Kidney (tissue), 14 donors: ENCODE results near the gene SPRING1. TPM values are rescaled to one million over a fixed set of nuclear protein-coding genes. Genes with fewer than 3 reads are reported as not detected.

ENCODE experiments used
- DNase-seq, 5 donors: peaks; one replicate each; pipeline ENCODE4 v3.0.0-alpha.2; 2013 to 2020
- FAIRE-seq: peaks from 2 replicates; lab custom pipeline; 2012; peaks lifted over from hg19 to GRCh38; lab: Jason Lieb, UNC
- H3K27ac ChIP-seq, 2 donors: one replicate each; pipeline ENCODE4 v1.7.0; 2013; ENCODE audit warnings: low read depth in 2 of 2, low read length in 2 of 2, inconsistent platforms in 1 of 2
- H3K27me3 ChIP-seq: one replicate; pipeline ENCODE4 v1.7.1; 2013; ENCODE audit warnings: low read length, inconsistent platforms; ENCODE audit not compliant: control insufficient read depth, insufficient read depth
- H3K36me3 ChIP-seq, 3 donors: one replicate each; pipeline versions ENCODE4 v1.7.0 to v1.7.1; 2013; ENCODE audit warnings: low read length in 3 of 3, control low read depth in 1 of 3, inconsistent platforms in 1 of 3; ENCODE audit not compliant: insufficient read depth in 3 of 3, control insufficient read depth in 2 of 3
- H3K4me1 ChIP-seq, 3 donors: one replicate each; pipeline versions ENCODE4 v1.7.0 to v1.7.1; 2013; ENCODE audit warnings: low read length in 3 of 3, inconsistent platforms in 1 of 3, low read depth in 1 of 3; ENCODE audit not compliant: control insufficient read depth in 2 of 3, insufficient read depth in 2 of 3
- H3K4me3 ChIP-seq, 3 donors: one replicate each; pipeline versions ENCODE4 v1.7.0 to v1.8.1; 2013; ENCODE audit warnings: low read length in 3 of 3, control low read depth in 1 of 3, inconsistent platforms in 1 of 3
- H3K9ac ChIP-seq, 3 donors: one replicate each; pipeline versions ENCODE4 v1.7.0 to v1.7.1; 2013; ENCODE audit warnings: low read length in 3 of 3, control low read depth in 1 of 3, inconsistent platforms in 1 of 3
- H3K9me3 ChIP-seq, 3 donors: one replicate each; pipeline versions ENCODE4 v1.7.0 to v1.7.1; 2013; ENCODE audit warnings: low read length in 3 of 3, control low read depth in 1 of 3, inconsistent platforms in 1 of 3; ENCODE audit not compliant: control insufficient read depth in 2 of 3, insufficient read depth in 1 of 3
- CTCF ChIP-seq: IDR thresholded peaks from 3 replicates; pipeline ENCODE4 v1.5.1; 2012; ENCODE audit warnings: mild to moderate bottlenecking, moderate library complexity, borderline replicate concordance; ENCODE audit not compliant: insufficient read depth; ENCODE audit errors: extremely low read depth
- intact Hi-C: fragments of 100-400 bp; cut with DNase I; formaldehyde crosslinking; loops from one replicate; pipeline ENCODE4 v1.11.1; 2022
- polyA plus RNA-seq: library from polyadenylated mRNA; stranded (reverse); fragments of 350-450 nt; fragmentation: Illumina TruSeq; extraction: RNeasy Lipid Tissue Mini Kit (QIAGEN cat#74804); gene quantifications from one replicate; pipeline ENCODE4 v1.2.3, GENCODE V29; 2014; ENCODE audit warnings: low read depth, low replicate concordance; ENCODE audit not compliant: insufficient read depth
- total RNA-seq: library from RNA; stranded (reverse); fragmentation: NEBNext Ultra II Directional; extraction: Animal tissue kit (Norgen Biotek cat#: 25700); gene quantifications from one replicate; pipeline ENCODE4 v1.2.1, GENCODE V29; 2021
- donor health status: control.
- donor health status: control.
- donor health status: control.
- donor health status: control.
- donor health status: control.
- donor health status: DM: yes; HTN: yes; CAD: no.
- donor health status: Normal renal cell carcinoma (clear cell type).

SPRING1 gene
- total and polyA plus RNA-seq, 2 donors from 2014 or later = 45.3 to 49.4 TPM

DNA sequence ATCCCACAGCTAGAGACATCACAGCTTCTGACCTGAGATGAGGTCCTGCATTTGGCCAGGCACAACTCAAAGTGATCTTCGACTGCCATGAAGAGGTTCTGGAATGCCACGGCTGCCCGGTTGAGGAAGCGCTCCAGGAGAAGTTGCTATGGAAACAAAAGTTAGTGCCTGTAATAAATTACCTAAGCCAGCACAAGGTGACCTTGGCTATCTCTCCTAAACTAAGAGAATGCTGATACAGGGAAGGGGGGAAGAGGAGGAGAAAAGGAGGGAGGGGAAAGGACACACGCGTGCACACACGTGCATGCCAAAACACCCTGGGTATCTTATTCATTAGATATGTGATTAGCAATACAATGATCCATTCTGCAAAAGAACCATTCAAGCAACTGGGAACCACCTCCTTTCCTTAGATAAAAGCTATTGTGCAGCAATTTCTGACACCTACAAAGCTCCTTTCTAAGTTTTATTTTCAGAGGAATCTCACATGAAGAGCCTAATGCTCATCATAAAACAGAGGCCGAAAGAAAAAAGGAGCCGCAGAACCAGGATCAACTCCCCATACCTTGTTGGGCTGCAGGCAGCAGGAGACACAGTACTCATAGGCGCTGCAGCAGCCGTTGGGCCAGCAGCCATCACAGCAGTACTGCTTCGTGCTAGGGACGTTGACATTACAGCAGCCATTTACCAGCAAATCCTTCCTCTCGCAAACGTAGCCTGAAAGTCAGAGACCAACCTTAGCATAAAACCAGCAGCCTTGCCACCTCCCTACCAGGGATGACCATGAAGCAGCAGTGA is 17.9 kb downstream of the SPRING1 start:
- no peak for TF ChIP-seq CTCF
- no peaks in the 10 kb centered on the region for H3K27me3 ChIP-seq
- H3K4me1 ChIP-seq = peaks cover 3 to 23% (median 17%) of the 10 kb centered on the region in 3 donors
- H3K9ac ChIP-seq = peak overlapping the region in 1 of 3 donors; percentile 5
- H3K36me3 ChIP-seq = peaks cover 10 to 18% (median 11%) of the 10 kb centered on the region in 3 donors
- FAIRE-seq = no peak
- DNase-seq = peak in 4 of 5 donors; percentile 78 to 93 (median 85)
- intact Hi-C loops = no loop called here
- H3K9me3 ChIP-seq = no peaks in the 10 kb centered on the region
- peak overlapping the region in 2 of 3 donors; percentile 28 to 57 for H3K4me3 ChIP-seq
- peak overlapping the region; percentile 53 to 78 for H3K27ac ChIP-seq

DNA sequence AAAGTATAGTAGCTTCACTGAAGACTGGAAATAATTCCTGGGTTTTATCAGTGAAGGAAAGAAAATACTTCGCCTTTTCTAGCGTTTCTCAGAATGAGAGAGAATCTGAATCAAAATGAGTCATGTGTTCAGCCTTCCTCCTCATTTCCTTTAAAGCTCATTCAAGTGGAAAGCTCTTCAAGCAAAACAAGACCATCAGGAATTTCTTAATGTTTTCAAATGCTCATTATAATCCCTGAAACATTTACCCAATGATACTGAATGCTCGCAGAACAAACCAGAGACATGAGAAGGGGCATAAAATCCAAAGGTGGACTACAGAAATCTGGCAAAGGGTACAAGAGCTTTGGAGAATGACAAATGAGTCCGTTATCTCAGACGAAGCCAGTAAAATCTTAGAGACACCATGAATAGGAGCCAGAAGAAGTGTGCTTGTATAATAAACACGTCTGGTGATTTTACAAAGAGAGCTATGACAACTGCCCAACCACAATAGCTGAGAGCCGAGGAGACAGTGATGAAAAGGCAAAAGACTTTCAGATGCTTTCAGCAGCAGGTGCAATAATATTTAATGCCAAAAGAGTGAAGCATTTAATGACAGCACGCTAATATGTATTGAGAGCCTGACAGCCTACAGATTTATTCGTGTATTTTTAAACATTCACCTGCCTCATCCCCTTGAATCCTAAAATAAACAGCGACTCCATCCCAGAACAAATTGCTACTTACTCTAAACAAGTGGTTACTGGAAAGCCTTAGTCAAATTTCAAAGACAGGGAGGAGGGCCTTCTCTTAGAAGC is 19.0 kb downstream of the SPRING1 start:
- TF ChIP-seq CTCF = no peak
- H3K27ac ChIP-seq = peak overlapping the region; percentile 53 to 78
- H3K27me3 ChIP-seq = no peaks in the 10 kb centered on the region
- no peaks in the 10 kb centered on the region for H3K9me3 ChIP-seq
- peak in 1 of 5 donors; percentile 47 for DNase-seq
- H3K4me1 ChIP-seq = peaks cover 3 to 25% (median 17%) of the 10 kb centered on the region in 3 donors
- H3K36me3 ChIP-seq = peaks cover 10 to 18% (median 11%) of the 10 kb centered on the region in 3 donors
- H3K9ac ChIP-seq = peak overlapping the region in 1 of 3 donors; percentile 5
- FAIRE-seq = peak; percentile 44
- peak overlapping the region in 2 of 3 donors; percentile 28 to 57 for H3K4me3 ChIP-seq
- intact Hi-C loops = no loop called here

DNA sequence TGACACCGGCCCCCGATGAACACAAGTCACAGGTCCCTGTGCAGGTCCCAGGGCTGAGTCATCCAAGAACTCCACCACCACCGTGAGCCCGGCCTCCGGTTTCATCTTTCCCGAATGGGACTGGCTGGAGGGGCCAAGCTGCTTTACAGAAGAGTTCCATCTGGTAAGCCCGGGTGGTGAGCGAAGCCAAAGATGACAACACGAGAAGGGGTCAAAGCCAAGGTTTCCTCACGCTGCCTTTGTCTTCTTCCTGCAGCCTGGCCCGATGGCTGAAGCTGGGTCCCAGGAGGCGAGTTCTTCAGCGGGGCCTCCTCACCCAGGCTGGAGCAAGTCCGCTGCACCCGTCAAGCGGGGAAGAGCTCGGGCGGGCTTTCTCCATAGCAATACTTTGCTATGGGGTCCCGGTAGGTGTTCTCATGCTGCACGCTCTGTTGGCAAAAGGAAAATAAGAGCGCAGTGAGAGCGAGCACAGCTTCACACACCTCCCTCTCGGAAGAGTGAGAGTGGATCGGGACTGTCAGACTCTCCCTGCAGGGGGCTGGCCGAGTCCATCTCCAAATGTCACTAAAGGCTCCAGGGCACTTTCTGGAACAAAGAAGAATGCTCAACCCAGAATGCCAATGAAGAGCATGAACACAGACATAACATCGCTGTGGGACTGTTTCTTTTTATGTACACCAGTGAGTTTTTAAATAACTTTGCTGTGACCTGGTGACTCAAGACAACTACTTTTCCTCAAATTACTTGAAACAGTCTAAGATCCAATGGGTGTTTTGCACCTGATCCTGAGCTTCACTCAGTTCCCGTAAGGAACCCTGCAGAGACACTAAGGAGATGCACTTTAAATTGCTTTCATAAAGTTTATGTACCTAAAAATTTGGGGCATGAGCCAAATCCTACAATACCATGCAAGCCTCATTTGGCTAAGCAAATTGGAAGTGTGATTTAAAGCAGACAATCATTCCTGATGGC is 20.1 kb downstream of the SPRING1 start:
- Histone ChIP-seq H3K9me3 (no peaks in the 10 kb centered on the region), H3K36me3 (peaks cover 9 to 18% (median 11%) of the 10 kb centered on the region in 3 donors), H3K27me3 (no peaks in the 10 kb centered on the region), H3K9ac (peak overlapping the region in 1 of 3 donors; percentile 30), H3K4me1 (peaks cover 3 to 27% (median 24%) of the 10 kb centered on the region in 3 donors), H3K27ac (peak overlapping the region; percentile 29 to 78), H3K4me3 (peak overlapping the region in 2 of 3 donors; percentile 20 to 22)
- no peak for TF ChIP-seq CTCF
- DNase-seq = peak; percentile 79 to 89 (median 86)
- intact Hi-C loops = no loop called here
- no peak for FAIRE-seq
